PFSK-1 (cell line): Measurements from ENCODE around the gene MDGA2.

Experiments used
- FOXP2 ChIP-seq: optimal IDR thresholded peaks from 2 replicates; pipeline ENCODE3; 2011; ENCODE audit warnings: borderline replicate concordance, control low read depth, inconsistent platforms; ENCODE audit not compliant: insufficient read depth; ENCODE audit errors: extremely low read length, extremely low read depth
- POLR2AphosphoS5 ChIP-seq: IDR thresholded peaks from 2 replicates; pipeline ENCODE4 v1.6.1; 2012; ENCODE audit warnings: low read depth, mild to moderate bottlenecking, control low read depth, low read length, moderate library complexity
- SIN3A ChIP-seq: IDR thresholded peaks from 2 replicates; pipeline ENCODE4 v1.6.1; 2012; ENCODE audit warnings: mild to moderate bottlenecking, low read length, moderate library complexity, borderline replicate concordance; ENCODE audit not compliant: insufficient read depth
- TAF1 ChIP-seq: IDR thresholded peaks from 2 replicates; pipeline ENCODE4 v1.6.1; 2012; ENCODE audit warnings: low read length, control low read depth, borderline replicate concordance; ENCODE audit not compliant: insufficient read depth
- TF ChIP-seq, protein P1 (sequence below), 2 experiments: IDR thresholded peaks; 2 replicates each; pipeline versions ENCODE4 v1.6.1 to v1.8.0; 2011 to 2012; ENCODE audit warnings: low read depth in 2 of 2, low read length in 2 of 2, control low read depth in 1 of 2, inconsistent platforms in 1 of 2, mild to moderate bottlenecking in 1 of 2, moderate library complexity in 1 of 2; ENCODE audit not compliant: insufficient read depth in 1 of 2

Gene MDGA2

DNA sequence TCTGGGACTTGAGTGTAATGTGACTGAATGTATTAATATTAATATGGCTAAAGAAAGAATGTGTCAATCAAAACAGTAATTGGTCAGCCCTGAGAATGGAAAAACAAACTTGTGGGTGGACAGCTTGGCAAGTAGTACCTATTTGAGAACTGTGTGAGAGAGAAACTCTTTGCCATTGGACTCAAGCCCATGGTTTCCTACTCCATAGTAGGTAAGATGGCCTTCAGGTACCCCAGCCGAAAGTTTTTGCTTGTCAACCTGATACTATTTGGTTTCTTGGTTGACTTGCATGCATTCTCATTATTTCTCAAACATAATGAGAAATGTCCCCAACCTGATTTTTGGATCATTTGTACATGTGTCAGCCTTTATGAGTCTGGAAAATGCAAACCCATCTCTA is 391.1 kb downstream of the MDGA2 start:
- TF ChIP-seq FOXP2: no peak
- TF ChIP-seq SIN3A: no peak
- TF ChIP-seq TAF1: no peak
- TF ChIP-seq, protein P1, sequence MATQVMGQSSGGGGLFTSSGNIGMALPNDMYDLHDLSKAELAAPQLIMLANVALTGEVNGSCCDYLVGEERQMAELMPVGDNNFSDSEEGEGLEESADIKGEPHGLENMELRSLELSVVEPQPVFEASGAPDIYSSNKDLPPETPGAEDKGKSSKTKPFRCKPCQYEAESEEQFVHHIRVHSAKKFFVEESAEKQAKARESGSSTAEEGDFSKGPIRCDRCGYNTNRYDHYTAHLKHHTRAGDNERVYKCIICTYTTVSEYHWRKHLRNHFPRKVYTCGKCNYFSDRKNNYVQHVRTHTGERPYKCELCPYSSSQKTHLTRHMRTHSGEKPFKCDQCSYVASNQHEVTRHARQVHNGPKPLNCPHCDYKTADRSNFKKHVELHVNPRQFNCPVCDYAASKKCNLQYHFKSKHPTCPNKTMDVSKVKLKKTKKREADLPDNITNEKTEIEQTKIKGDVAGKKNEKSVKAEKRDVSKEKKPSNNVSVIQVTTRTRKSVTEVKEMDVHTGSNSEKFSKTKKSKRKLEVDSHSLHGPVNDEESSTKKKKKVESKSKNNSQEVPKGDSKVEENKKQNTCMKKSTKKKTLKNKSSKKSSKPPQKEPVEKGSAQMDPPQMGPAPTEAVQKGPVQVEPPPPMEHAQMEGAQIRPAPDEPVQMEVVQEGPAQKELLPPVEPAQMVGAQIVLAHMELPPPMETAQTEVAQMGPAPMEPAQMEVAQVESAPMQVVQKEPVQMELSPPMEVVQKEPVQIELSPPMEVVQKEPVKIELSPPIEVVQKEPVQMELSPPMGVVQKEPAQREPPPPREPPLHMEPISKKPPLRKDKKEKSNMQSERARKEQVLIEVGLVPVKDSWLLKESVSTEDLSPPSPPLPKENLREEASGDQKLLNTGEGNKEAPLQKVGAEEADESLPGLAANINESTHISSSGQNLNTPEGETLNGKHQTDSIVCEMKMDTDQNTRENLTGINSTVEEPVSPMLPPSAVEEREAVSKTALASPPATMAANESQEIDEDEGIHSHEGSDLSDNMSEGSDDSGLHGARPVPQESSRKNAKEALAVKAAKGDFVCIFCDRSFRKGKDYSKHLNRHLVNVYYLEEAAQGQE (IDR thresholded peaks at IDR 0.05; ENCODE audit: insufficient read depth in 1 of 2, low read depth in 2 of 2, low read length in 2 of 2): no peak
- TF ChIP-seq POLR2AphosphoS5: no peak

GRCh38 chr14:47278233-47278842 is 397.1 kb downstream of the MDGA2 start:
- TF ChIP-seq POLR2AphosphoS5: no peak
- no peak for TF ChIP-seq TAF1
- no peak for TF ChIP-seq SIN3A
- TF ChIP-seq FOXP2: no peak
- TF ChIP-seq, protein P1 (IDR thresholded peaks at IDR 0.05; ENCODE audit: insufficient read depth in 1 of 2, low read depth in 2 of 2, low read length in 2 of 2): no peak

DNA sequence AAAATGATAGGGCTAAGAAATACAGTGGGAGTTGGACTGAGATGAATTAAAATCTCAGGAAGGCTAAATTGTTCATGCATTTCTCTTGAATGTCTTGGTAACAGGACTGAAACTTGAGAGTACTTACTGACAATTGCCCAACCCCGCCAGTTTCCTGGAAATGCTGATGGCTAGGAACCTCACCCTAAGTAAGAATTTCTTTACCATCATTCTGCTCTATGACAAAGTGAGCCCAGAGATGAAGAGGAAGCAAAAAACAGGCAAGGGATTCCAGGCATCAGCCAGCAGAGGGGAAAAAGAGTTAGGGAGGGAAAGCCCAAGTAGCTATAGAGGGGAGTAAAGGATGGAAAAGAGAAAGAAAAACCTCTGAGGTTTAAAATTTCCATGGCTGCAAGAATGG is 397.7 kb downstream of the MDGA2 start:
- no peak for TF ChIP-seq FOXP2
- TF ChIP-seq TAF1: no peak
- TF ChIP-seq, protein P1 (IDR thresholded peaks at IDR 0.05; ENCODE audit: insufficient read depth in 1 of 2, low read depth in 2 of 2, low read length in 2 of 2): no peak
- no peak for TF ChIP-seq POLR2AphosphoS5
- no peak for TF ChIP-seq SIN3A

GRCh38 chr14:47276931-47277330 is 398.5 kb downstream of the MDGA2 start:
- TF ChIP-seq TAF1 (no peak), FOXP2 (no peak), POLR2AphosphoS5 (no peak), SIN3A (no peak)
- TF ChIP-seq, protein P1 (IDR thresholded peaks at IDR 0.05; ENCODE audit: insufficient read depth in 1 of 2, low read depth in 2 of 2, low read length in 2 of 2): no peak

- no peak for TF ChIP-seq POLR2AphosphoS5
- no peak for TF ChIP-seq TAF1
- TF ChIP-seq, protein P1 (IDR thresholded peaks at IDR 0.05; ENCODE audit: insufficient read depth in 1 of 2, low read depth in 2 of 2, low read length in 2 of 2): no peak
- no peak for TF ChIP-seq FOXP2
- no peak for TF ChIP-seq SIN3A
These were observed 401.5 kb downstream of the MDGA2 start for GRCh38 chr14:47273939-47274338.
